Fibroblast of mammary gland (primary cell): ENCODE data around the gene PTGS2.
"Not testable (repeated sequence)": the region's sequence is repeated elsewhere in the genome, so short reads cannot be mapped to it uniquely, and the experiment has no call there.

Source experiments
- DNase-seq: peaks from one replicate; pipeline ENCODE4 v3.0.0-alpha.2; 2010; ENCODE audit warnings: low read depth
- H3K4me3 ChIP-seq: 2 replicates; pipeline ENCODE4 v1.5.1; 2011; ENCODE audit warnings: low read depth, mild to moderate bottlenecking, low read length, moderate library complexity; ENCODE audit not compliant: control insufficient read depth
- TF ChIP-seq, protein P1 (sequence below): conservative IDR thresholded peaks from 2 replicates; pipeline ENCODE4 v1.5.1; 2011; ENCODE audit warnings: low read depth, low read length, inconsistent platforms; ENCODE audit not compliant: control insufficient read depth, insufficient read depth

Gene PTGS2

DNA sequence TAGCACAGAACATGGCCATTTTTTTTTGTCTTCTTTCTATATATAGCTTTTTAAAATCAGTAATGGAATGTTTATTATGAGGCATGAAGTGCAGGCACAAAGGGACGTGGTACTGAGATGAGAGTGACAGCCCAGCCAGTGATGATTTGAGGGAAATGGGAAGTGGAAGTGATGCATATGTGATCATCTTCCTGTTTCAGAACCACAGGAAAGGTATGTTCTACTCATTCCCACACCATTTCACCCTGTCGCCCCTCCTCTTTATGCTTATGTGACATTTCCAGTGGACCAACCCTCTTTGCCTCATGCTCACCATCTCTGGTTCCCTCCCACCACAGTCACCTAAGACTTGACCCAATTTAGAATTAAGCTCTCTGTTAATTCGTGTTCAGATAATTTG lies 24.3 kb downstream of the PTGS2 start:
- no peak for DNase-seq
- TF ChIP-seq, protein P1, sequence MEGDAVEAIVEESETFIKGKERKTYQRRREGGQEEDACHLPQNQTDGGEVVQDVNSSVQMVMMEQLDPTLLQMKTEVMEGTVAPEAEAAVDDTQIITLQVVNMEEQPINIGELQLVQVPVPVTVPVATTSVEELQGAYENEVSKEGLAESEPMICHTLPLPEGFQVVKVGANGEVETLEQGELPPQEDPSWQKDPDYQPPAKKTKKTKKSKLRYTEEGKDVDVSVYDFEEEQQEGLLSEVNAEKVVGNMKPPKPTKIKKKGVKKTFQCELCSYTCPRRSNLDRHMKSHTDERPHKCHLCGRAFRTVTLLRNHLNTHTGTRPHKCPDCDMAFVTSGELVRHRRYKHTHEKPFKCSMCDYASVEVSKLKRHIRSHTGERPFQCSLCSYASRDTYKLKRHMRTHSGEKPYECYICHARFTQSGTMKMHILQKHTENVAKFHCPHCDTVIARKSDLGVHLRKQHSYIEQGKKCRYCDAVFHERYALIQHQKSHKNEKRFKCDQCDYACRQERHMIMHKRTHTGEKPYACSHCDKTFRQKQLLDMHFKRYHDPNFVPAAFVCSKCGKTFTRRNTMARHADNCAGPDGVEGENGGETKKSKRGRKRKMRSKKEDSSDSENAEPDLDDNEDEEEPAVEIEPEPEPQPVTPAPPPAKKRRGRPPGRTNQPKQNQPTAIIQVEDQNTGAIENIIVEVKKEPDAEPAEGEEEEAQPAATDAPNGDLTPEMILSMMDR = no peak
- H3K4me3 ChIP-seq = no peak overlapping the region

DNA sequence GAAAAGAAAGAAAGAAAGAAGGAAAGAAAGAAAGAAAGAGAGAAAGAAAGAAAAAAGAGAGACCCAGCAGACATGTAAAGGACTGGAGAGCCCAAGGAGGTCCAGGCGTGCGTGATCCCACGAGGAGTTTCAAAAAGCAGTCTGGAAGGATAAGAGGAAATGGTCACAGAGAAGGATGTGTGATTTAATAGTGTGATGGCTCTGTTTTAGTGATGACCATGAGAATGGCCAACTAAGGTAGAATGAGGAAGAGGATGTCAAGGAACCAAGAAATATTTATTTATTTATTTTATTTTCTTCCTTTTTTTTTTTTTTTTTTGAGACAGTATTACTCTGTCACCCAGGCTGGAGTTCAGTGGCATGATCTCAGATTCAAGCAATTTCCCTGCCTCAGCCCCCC lies 25.5 kb downstream of the PTGS2 start:
- TF ChIP-seq, protein P1 = no peak
- no peak overlapping the region for H3K4me3 ChIP-seq
- no peak for DNase-seq

DNA sequence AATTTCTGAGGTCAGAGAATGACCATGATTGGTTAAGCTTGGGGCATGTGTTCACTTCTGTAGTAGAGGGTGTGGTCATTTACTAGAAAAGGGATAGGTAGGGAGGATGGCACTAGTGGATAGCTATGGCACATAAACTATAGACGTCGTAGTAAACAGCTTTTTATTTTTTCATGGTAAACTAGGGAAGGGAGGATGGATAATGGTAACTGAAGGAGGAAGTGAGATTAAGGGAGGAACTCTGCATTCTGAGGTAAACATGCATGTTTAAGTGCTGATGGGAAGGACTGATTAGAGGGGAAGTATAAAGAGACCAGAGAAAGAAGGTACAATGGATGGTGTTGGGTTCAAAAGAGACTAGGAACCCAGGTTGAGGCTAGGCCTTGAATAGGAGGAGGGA lies 26.9 kb downstream of the PTGS2 start:
- TF ChIP-seq, protein P1 = no peak
- no peak overlapping the region for H3K4me3 ChIP-seq
- DNase-seq = no peak

DNA sequence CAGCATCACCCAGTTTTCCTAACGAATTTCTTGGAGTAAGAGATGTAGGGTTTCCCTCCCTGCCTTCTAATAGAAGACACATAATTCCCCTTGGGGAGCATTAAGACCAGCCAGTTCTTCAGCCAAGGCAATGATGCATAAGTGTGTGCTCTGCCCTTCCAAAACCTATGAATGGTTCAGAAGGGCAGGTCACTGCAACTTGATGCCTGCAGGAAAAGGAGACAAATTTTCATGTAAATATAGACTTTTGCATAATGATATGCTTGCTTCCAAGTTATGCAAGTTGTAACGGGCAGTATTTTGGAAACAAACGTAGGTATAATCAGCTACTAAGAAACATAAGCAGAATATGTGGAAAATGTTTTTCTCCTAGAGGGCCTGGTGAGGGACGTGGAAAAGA lies 31.6 kb downstream of the PTGS2 start:
- TF ChIP-seq, protein P1 = no peak
- DNase-seq = peak; percentile 20

DNA sequence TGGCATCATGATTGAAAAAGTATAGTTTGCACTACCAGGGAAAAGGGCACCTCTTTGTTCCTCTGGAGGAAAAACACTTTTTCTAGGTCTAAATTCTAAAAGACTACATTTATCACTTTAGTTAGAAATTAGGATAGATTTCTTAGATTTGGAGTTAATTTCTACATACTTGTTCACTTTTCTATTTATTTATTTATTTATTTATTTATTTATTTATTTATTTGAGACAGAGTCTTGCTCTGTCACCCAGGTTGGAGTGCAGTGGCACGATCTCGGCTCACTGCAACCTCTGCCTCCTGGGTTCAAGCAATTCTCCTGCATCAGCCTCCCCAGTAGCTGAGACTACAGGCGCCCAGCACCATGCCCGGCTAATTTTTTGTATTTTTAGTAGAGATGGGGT lies 32.2 kb downstream of the PTGS2 start:
- not testable (repeated sequence) for H3K4me3 ChIP-seq, DNase-seq

More for the DNA sequence above, 31.6 kb downstream of the PTGS2 start:
- no peak overlapping the region for H3K4me3 ChIP-seq

DNA sequence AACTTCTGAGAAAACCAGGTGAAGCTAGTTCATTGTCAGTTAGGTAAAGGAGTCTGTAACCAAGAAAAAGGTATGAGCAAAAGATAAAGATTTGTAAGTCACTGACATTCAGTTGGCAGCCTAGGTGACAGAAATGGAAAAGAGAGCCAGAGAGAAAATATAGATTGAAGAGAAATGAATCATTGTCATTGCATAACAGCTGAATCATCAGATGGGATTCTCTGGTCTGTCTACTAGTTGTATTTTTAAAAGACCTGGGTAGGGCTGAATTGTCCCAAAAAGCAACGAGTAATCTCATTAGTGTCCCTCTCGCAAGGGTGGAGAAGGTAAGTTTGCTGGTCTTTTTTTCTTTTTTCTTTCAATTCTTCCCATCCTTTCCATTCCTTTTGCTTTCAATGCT lies 36.6 kb downstream of the PTGS2 start:
- TF ChIP-seq, protein P1 = no peak
- peak; percentile 71 for DNase-seq
- H3K4me3 ChIP-seq = no peak overlapping the region

DNA sequence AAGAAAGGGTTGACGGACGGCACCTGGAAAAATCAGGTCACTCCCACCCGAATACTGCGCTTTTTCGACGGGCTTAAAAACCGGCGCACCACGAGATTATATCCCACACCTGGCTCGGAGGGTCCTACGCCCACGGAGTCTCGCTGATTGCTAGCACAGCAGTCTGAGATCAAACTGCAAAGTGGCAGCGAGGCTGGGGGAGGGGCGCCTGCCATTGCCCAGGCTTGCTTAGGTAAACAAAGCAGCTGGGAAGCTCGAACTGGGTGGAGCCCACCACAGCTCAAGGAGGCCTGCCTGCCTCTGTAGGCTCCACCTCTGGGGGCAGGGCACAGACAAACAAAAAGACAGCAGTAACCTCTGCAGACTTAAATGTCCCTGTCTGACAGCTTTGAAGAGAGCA lies 42.7 kb downstream of the PTGS2 start:
- DNase-seq, H3K4me3 ChIP-seq: not testable (repeated sequence)

DNA sequence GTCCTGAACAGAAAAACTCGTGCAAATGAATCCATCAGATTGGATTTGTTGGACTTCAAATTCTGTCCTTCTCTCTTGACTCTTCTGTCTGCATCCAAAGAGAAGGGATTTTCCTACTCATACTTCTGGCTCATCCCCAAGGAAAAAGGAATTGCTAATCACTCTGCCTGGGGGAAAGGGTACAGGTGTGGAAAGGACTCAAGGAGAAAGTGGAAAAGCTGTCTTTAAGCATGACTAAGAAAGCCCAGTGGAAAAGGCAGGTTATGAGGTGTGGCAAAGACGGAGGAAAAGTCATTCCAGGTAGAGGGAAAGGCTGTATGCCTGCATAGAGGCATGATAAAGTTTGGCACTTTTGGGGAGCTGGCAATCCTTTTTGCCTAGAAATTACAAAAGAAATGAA lies 43.4 kb downstream of the PTGS2 start:
- H3K4me3 ChIP-seq = no peak overlapping the region
- no peak for DNase-seq
- TF ChIP-seq, protein P1 = no peak
